Suprapubic skin (tissue), 3 donors: ENCODE data around the gene SMIM8.

ENCODE experiments used
- POLR2AphosphoS5 ChIP-seq, 3 donors: sonication (generic); formaldehyde crosslinking; IDR thresholded peaks; one replicate each; pipeline ENCODE4 v1.6.1; 2017; ENCODE audit warnings: antibody characterized with exemption in 3 of 3
- TF ChIP-seq, protein P1 (sequence below), 2 donors: fragments of 200-600 bp in 1 of 2; fragments of 450-650 bp in 1 of 2; sonication (generic) in 1 of 2; IDR thresholded peaks; one replicate each; pipeline ENCODE4 v1.5.1; 2016 to 2019; ENCODE audit warnings: antibody characterized with exemption in 2 of 2, mild to moderate bottlenecking in 1 of 2, moderate library complexity in 1 of 2

DNA sequence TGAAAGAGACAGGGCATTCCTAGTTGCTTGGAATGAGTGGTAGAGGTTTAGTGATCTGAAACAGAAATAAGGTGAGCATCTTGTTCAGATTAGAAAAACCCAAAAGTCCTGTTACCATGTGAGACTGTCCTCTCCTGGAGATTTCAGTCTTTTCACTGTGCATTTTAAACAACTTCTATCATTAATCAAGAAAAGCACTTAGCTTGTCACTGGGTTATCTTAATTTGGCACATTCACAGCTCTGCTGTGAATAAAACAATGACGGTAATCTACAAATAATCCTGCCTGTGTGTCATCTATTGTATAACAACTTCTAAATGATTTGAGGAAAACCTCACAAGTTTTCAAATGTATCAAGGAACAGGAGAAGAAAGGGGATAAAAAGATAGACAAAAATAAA lies 9.5 kb upstream of the SMIM8 start:
- TF ChIP-seq, protein P1, sequence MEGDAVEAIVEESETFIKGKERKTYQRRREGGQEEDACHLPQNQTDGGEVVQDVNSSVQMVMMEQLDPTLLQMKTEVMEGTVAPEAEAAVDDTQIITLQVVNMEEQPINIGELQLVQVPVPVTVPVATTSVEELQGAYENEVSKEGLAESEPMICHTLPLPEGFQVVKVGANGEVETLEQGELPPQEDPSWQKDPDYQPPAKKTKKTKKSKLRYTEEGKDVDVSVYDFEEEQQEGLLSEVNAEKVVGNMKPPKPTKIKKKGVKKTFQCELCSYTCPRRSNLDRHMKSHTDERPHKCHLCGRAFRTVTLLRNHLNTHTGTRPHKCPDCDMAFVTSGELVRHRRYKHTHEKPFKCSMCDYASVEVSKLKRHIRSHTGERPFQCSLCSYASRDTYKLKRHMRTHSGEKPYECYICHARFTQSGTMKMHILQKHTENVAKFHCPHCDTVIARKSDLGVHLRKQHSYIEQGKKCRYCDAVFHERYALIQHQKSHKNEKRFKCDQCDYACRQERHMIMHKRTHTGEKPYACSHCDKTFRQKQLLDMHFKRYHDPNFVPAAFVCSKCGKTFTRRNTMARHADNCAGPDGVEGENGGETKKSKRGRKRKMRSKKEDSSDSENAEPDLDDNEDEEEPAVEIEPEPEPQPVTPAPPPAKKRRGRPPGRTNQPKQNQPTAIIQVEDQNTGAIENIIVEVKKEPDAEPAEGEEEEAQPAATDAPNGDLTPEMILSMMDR (IDR thresholded peaks at IDR 0.05) = no peak
- TF ChIP-seq POLR2AphosphoS5 (IDR thresholded peaks at IDR 0.05) = no peak
